Muscle layer of colon (tissue), 2 donors: ENCODE results near the gene CFAP91.

Experiments
- H3K27ac ChIP-seq: one replicate; pipeline ENCODE4 v1.7.0; 2013; ENCODE audit warnings: low read depth, mild to moderate bottlenecking, low read length, moderate library complexity
- H3K27me3 ChIP-seq, 2 donors: one replicate each; pipeline ENCODE4 v1.7.0; 2013; ENCODE audit warnings: low read length in 2 of 2, mild to moderate bottlenecking in 2 of 2; ENCODE audit not compliant: insufficient read depth in 2 of 2, control insufficient read depth in 1 of 2
- H3K36me3 ChIP-seq: one replicate; pipeline ENCODE4 v1.7.0; 2013; ENCODE audit warnings: mild to moderate bottlenecking, low read length; ENCODE audit not compliant: insufficient read depth
- H3K4me1 ChIP-seq: one replicate; pipeline ENCODE4 v1.7.0; 2013; ENCODE audit warnings: mild to moderate bottlenecking, low read length; ENCODE audit not compliant: insufficient read depth
- H3K4me3 ChIP-seq, 2 donors: one replicate each; pipeline ENCODE4 v1.7.0; 2013; ENCODE audit warnings: low read length in 2 of 2, low read depth in 1 of 2, mild to moderate bottlenecking in 1 of 2, moderate library complexity in 1 of 2
- H3K9ac ChIP-seq: one replicate; pipeline ENCODE4 v1.7.0; 2013; ENCODE audit warnings: low read length
- H3K9me3 ChIP-seq: one replicate; pipeline ENCODE4 v1.7.0; 2013; ENCODE audit warnings: mild to moderate bottlenecking, low read length
- donor health status: abdominal sarcoma.
- donor health status: Adenocarcinoma of cecum.

CFAP91 gene

GRCh38 chr3:119681279-119681678, 21.5 kb upstream of the CFAP91 start:
- H3K36me3 ChIP-seq: no peaks in the 10 kb centered on the region
- H3K27ac ChIP-seq: no peak overlapping the region
- H3K4me3 ChIP-seq: no peak overlapping the region
- H3K9ac ChIP-seq: no peak overlapping the region
- H3K9me3 ChIP-seq: no peaks in the 10 kb centered on the region
- H3K27me3 ChIP-seq: no peaks in the 10 kb centered on the region
- peaks cover 5% of the 10 kb centered on the region for H3K4me1 ChIP-seq

DNA sequence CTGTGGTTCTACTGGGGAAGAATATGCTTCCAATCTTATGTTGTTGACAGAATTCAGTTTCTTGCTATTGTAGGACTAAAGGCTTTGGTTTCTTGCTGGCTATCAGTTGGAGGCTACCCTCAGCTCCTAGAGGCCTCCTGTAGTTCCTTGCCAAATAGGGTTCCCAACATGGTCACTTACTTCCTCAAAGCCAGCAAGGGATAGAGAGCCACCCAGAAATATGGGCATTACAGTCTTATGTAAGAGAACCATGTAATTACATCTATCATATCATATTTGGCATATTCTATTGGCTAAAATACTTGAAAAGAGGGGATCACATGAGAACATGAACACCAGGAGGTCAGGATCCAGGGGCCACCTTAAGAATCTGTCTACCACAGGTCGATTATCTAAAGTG, 19.4 kb upstream of the CFAP91 start:
- no peaks in the 10 kb centered on the region for H3K4me1 ChIP-seq
- H3K9ac ChIP-seq: no peak overlapping the region

DNA sequence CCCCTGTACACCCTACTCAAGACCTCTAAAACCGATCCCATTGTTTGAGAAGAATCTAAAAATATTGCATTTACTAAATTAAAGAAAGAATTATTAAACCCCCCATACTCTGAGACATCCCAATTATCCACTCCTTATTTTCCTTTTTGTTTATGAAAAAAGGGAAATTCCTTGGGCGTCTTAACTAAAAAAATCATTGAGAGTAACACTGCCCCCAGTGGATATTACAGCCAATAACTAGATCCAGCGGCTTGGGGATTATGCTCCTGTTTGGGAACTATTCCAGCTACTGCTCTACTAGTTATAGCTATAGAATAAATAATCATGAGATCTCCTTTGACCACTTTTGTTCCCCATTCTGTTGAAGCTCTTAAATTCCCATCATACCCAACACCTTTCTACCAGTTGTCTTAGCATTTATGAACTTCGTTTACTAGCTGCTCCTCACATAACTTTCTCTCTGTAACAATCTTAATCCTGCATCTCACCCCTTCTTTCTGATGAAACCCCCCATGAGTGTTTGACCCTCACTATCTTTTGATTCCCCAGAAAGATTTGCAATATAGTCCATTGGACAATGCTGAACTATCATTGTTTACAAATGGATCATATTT, 12.7 kb upstream of the CFAP91 start:
- Histone ChIP-seq H3K4me3 (no peak overlapping the region), H3K9me3 (no peaks in the 10 kb centered on the region), H3K27me3 (no peaks in the 10 kb centered on the region), H3K27ac (no peak overlapping the region), H3K36me3 (no peaks in the 10 kb centered on the region), H3K9ac (no peak overlapping the region), H3K4me1 (no peaks in the 10 kb centered on the region)

More for the DNA sequence above, 19.4 kb upstream of the CFAP91 start:
- H3K4me3 ChIP-seq: no peak overlapping the region
- H3K27me3 ChIP-seq: no peaks in the 10 kb centered on the region
- H3K36me3 ChIP-seq: no peaks in the 10 kb centered on the region
- H3K9me3 ChIP-seq: no peaks in the 10 kb centered on the region
- no peak overlapping the region for H3K27ac ChIP-seq

DNA sequence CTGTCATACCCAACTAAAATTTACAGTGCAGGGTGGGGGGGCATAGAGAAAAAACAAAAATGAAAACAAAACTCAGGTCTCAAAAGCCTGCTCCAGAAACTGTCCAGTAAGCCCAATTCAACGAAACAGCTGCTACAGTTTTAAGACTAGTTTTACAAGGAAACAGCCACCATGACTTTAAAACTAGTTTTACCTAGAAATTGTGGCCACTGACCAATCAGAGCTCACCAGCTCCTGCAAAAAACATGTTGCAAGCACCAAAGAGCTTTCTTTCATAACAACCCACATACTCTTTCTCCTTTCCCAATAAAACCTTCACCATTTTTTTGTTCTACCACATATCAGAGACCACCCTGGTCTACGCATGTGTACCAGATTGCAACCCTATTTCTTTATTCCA, 7.3 kb upstream of the CFAP91 start:
- no peak overlapping the region for H3K4me3 ChIP-seq
- no peaks in the 10 kb centered on the region for H3K9me3 ChIP-seq
- H3K36me3 ChIP-seq: no peaks in the 10 kb centered on the region
- H3K27ac ChIP-seq: no peak overlapping the region
- no peak overlapping the region for H3K9ac ChIP-seq
- no peaks in the 10 kb centered on the region for H3K27me3 ChIP-seq
- H3K4me1 ChIP-seq: no peaks in the 10 kb centered on the region

GRCh38 chr3:119697394-119697793, 5.4 kb upstream of the CFAP91 start:
- Histone ChIP-seq H3K36me3 (no peaks in the 10 kb centered on the region), H3K27me3 (no peaks in the 10 kb centered on the region), H3K4me3 (no peak overlapping the region), H3K4me1 (peaks cover 2% of the 10 kb centered on the region), H3K9ac (no peak overlapping the region), H3K27ac (no peak overlapping the region), H3K9me3 (no peaks in the 10 kb centered on the region)

GRCh38 chr3:119700269-119700919, 2.4 kb upstream of the CFAP91 start:
- Histone ChIP-seq H3K27me3 (no peaks in the 10 kb centered on the region), H3K9me3 (no peaks in the 10 kb centered on the region), H3K36me3 (no peaks in the 10 kb centered on the region), H3K9ac (no peak overlapping the region), H3K4me3 (no peak overlapping the region), H3K4me1 (peaks cover 13% of the 10 kb centered on the region), H3K27ac (no peak overlapping the region)

GRCh38 chr3:119700920-119701734, 1.7 kb upstream of the CFAP91 start:
- H3K9ac ChIP-seq: no peak overlapping the region
- H3K27me3 ChIP-seq: no peaks in the 10 kb centered on the region
- peaks cover 13% of the 10 kb centered on the region for H3K4me1 ChIP-seq
- H3K9me3 ChIP-seq: no peaks in the 10 kb centered on the region
- H3K36me3 ChIP-seq: no peaks in the 10 kb centered on the region
- no peak overlapping the region for H3K4me3 ChIP-seq
- no peak overlapping the region for H3K27ac ChIP-seq

DNA sequence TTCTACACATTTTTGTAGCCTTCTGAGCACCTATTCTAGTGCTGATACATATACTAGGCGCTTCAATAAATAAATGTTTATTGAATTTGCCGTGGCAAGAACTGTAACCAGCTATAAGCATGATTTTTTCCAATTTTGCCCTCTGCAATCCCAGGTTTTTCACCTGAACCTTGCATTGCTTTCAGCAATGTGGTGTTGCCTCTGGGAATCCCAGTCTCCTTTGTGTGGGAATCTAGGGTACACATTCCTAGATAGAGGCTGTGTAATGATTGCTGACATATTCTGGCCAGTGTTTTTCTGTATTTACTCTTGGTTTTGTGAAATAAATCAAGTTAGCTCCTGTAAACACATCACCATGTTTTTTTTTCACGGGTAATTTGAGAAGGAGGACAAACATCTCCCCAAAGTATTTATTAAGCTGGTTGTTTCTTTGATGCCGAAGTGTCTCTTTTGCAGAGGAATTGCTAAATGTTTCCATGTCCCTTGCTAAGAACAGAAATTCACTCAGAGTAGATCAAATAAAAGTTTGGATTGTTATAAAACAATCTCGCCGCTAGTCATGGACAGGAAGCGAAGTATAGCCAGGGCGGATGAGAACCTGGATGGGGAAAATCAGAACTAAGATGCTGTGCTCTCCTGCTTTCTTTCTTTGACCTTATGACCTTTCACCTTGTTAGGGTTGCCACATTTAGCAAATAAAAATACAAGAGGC, 1.2 kb downstream of the CFAP91 start:
- H3K27ac ChIP-seq: no peak overlapping the region
- H3K9me3 ChIP-seq: no peaks in the 10 kb centered on the region
- peaks cover 13% of the 10 kb centered on the region for H3K4me1 ChIP-seq
- peak overlapping the region in 1 of 2 donors; percentile 81 for H3K4me3 ChIP-seq
- no peaks in the 10 kb centered on the region for H3K27me3 ChIP-seq
- H3K9ac ChIP-seq: no peak overlapping the region
- no peaks in the 10 kb centered on the region for H3K36me3 ChIP-seq

GRCh38 chr3:119715105-119715504, 12.3 kb downstream of the CFAP91 start:
- no peaks in the 10 kb centered on the region for H3K4me1 ChIP-seq
- no peak overlapping the region for H3K9ac ChIP-seq
- no peak overlapping the region for H3K27ac ChIP-seq
- no peaks in the 10 kb centered on the region for H3K9me3 ChIP-seq
- peaks cover 10% of the 10 kb centered on the region for H3K36me3 ChIP-seq
- H3K27me3 ChIP-seq: no peaks in the 10 kb centered on the region
- no peak overlapping the region for H3K4me3 ChIP-seq

DNA sequence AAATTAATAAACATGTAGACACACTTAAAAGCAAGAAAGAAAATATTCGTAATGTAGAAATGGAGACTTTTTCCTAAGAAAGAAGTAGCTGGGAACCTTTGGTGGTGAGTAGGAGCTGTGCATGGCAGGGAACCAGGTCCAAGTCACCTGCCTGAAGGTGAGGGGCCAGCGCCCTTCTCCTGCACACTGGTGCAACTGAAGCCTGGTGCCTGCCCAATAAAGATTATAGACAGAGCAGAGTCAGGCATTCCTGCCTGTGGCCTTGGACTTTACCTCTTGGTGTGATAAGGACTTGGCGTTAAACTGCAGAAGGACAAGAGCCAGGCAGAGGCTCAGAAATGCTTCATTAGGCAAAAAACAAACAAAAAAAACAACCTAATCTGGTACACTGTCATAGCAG, 14.2 kb downstream of the CFAP91 start:
- Histone ChIP-seq H3K9ac (no peak overlapping the region), H3K36me3 (peaks cover 10% of the 10 kb centered on the region), H3K9me3 (no peaks in the 10 kb centered on the region), H3K27me3 (no peaks in the 10 kb centered on the region), H3K27ac (no peak overlapping the region), H3K4me1 (no peaks in the 10 kb centered on the region), H3K4me3 (no peak overlapping the region)

GRCh38 chr3:119717520-119717919, 14.7 kb downstream of the CFAP91 start:
- Histone ChIP-seq H3K9me3 (no peaks in the 10 kb centered on the region), H3K9ac (no peak overlapping the region), H3K36me3 (peaks cover 10% of the 10 kb centered on the region), H3K27ac (no peak overlapping the region), H3K27me3 (no peaks in the 10 kb centered on the region), H3K4me3 (no peak overlapping the region), H3K4me1 (no peaks in the 10 kb centered on the region)
